Endodermal cell (in vitro differentiated cells): ENCODE data around the gene MPG. TPM values are rescaled to one million over a fixed set of nuclear protein-coding genes. Genes with fewer than 3 reads are reported as not detected.

Source experiments
- DNase-seq: peaks from one replicate; pipeline ENCODE4 v3.0.0-alpha.2; 2017
- H3K27ac ChIP-seq: 2 replicates; pipeline ENCODE4 v1.5.1; 2013; ENCODE audit warnings: mild to moderate bottlenecking, low read depth, low read length, moderate library complexity
- H3K27me3 ChIP-seq: 2 replicates; pipeline ENCODE4 v1.6.1; 2013; ENCODE audit warnings: mild to moderate bottlenecking, low read length, moderate library complexity; ENCODE audit not compliant: insufficient read depth, control insufficient read depth, poor library complexity, severe bottlenecking
- H3K36me3 ChIP-seq: 2 replicates; pipeline ENCODE4 v1.7.0; 2013; ENCODE audit warnings: mild to moderate bottlenecking, low read length, moderate library complexity; ENCODE audit not compliant: control insufficient read depth, insufficient read depth
- H3K4me1 ChIP-seq: one replicate; pipeline ENCODE4 v1.7.0; 2013; ENCODE audit warnings: low read length; ENCODE audit not compliant: control insufficient read depth, insufficient read depth
- H3K4me3 ChIP-seq: 2 replicates; pipeline ENCODE4 v1.5.1; 2013; ENCODE audit warnings: mild to moderate bottlenecking, low read length, moderate library complexity
- H3K9ac ChIP-seq: 2 replicates; pipeline ENCODE4 v1.6.1; 2013; ENCODE audit warnings: mild to moderate bottlenecking, low read length, moderate library complexity; ENCODE audit not compliant: poor library complexity, severe bottlenecking; ENCODE audit errors: extremely low read depth
- H3K9me3 ChIP-seq: 2 replicates; pipeline ENCODE4 v1.6.1; 2013; ENCODE audit warnings: mild to moderate bottlenecking, low read length, moderate library complexity; ENCODE audit not compliant: control insufficient read depth
- H3K27ac Mint-ChIP-seq: 2 replicates; pipeline ENCODE4 v1.8.0; 2020; ENCODE audit warnings: mixed read lengths
- H3K27me3 Mint-ChIP-seq: 2 replicates; pipeline ENCODE4 v1.8.0; 2021; ENCODE audit warnings: mild to moderate bottlenecking, mixed read lengths; ENCODE audit not compliant: insufficient read depth
- H3K36me3 Mint-ChIP-seq: 2 replicates; pipeline ENCODE4 v1.8.0; 2020; ENCODE audit warnings: low read depth, mixed read lengths
- H3K4me1 Mint-ChIP-seq: 2 replicates; pipeline ENCODE4 v1.8.0; 2020; ENCODE audit warnings: mixed read lengths
- H3K4me3 Mint-ChIP-seq: 2 replicates; pipeline ENCODE4 v1.8.0; 2020; ENCODE audit warnings: mild to moderate bottlenecking, moderate library complexity, mixed read lengths
- H3K9me3 Mint-ChIP-seq: 2 replicates; pipeline ENCODE4 v1.8.0; 2020; ENCODE audit warnings: mild to moderate bottlenecking, mixed read lengths
- CTCF ChIP-seq: fragments of 200-600 bp; sonication (generic); conservative IDR thresholded peaks from 2 replicates; pipeline ENCODE4 v1.5.0; 2021; ENCODE audit warnings: antibody characterized with exemption, mild to moderate bottlenecking
- WGBS, 2 experiments: methylation state at CpG; one replicate each; pipeline versions ENCODE4 v1.1.5 to v1.1.7; 2013; ENCODE audit warnings: missing lambda C conversion rate in 2 of 2, mixed read lengths in 1 of 2; ENCODE audit not compliant: insufficient coverage in 1 of 2, insufficient read length in 1 of 2; 5-methylcytosine and 5-hydroxymethylcytosine counted together
- total RNA-seq, 2 donors: library from RNA; stranded (reverse); fragmentation: NEBNext Ultra II Directional in 1 of 2; extraction: Animal tissue kit (Norgen Biotek cat#: 25700) in 1 of 2; gene quantifications; 2 replicates in 1 of 2; 3 replicates in 1 of 2; pipeline ENCODE4 v1.2.1, GENCODE V29; 2021

MPG gene
- total RNA-seq, 2 donors from 2014 or later, result 59.9 to 62.2 TPM

- no peak overlapping the region for H3K27ac ChIP-seq
- no peak for DNase-seq
- Mint-ChIP-seq H3K9me3 (no peaks in the 10 kb centered on the region), H3K4me3 (no peak overlapping the region), H3K4me1 (peaks cover 3% of the 10 kb centered on the region), H3K27ac (no peak overlapping the region), H3K27me3 (no peaks in the 10 kb centered on the region), H3K36me3 (peaks cover 46% of the 10 kb centered on the region)
- H3K36me3 ChIP-seq, result peaks cover 59% of the 10 kb centered on the region
- H3K4me3 ChIP-seq, result no peak overlapping the region
- H3K9ac ChIP-seq, result no peak overlapping the region
- no peak for TF ChIP-seq CTCF
- 94 to 95% methylated on average over 76 to 89 of the region's 89 CpGs for WGBS, 2 experiments
- H3K27me3 ChIP-seq, result no peaks in the 10 kb centered on the region
- no peaks in the 10 kb centered on the region for H3K9me3 ChIP-seq
- no peaks in the 10 kb centered on the region for H3K4me1 ChIP-seq
Observed at GRCh38 chr16:60929-61878, 16.8 kb upstream of the MPG start.

GRCh38 chr16:61879-62281 lies 16.1 kb upstream of the MPG start:
- no peaks in the 10 kb centered on the region for H3K27me3 ChIP-seq
- WGBS, 2 experiments, result 96 to 99% methylated on average over 24 to 32 of the region's 32 CpGs
- H3K36me3 ChIP-seq, result peaks cover 53% of the 10 kb centered on the region
- Mint-ChIP-seq H3K4me3 (no peak overlapping the region), H3K27ac (no peak overlapping the region), H3K36me3 (peaks cover 42% of the 10 kb centered on the region), H3K4me1 (peaks cover 4% of the 10 kb centered on the region), H3K9me3 (no peaks in the 10 kb centered on the region), H3K27me3 (no peaks in the 10 kb centered on the region)
- TF ChIP-seq CTCF, result no peak
- no peak overlapping the region for H3K9ac ChIP-seq
- H3K9me3 ChIP-seq, result no peaks in the 10 kb centered on the region
- no peak overlapping the region for H3K27ac ChIP-seq
- no peak for DNase-seq
- H3K4me3 ChIP-seq, result no peak overlapping the region
- no peaks in the 10 kb centered on the region for H3K4me1 ChIP-seq

- H3K36me3 Mint-ChIP-seq, result peaks cover 37% of the 10 kb centered on the region
- H3K27me3 Mint-ChIP-seq, result no peaks in the 10 kb centered on the region
- H3K4me3 ChIP-seq, result no peak overlapping the region
- no peaks in the 10 kb centered on the region for H3K27me3 ChIP-seq
- no peak overlapping the region for H3K4me3 Mint-ChIP-seq
- H3K9me3 ChIP-seq, result no peaks in the 10 kb centered on the region
- no peak for TF ChIP-seq CTCF
- no peak overlapping the region for H3K9ac ChIP-seq
- WGBS, 2 experiments, result 95 to 96% methylated on average over 26 to 34 of the region's 34 CpGs
- H3K4me1 ChIP-seq, result no peaks in the 10 kb centered on the region
- no peaks in the 10 kb centered on the region for H3K9me3 Mint-ChIP-seq
- no peak overlapping the region for H3K27ac Mint-ChIP-seq
- no peak overlapping the region for H3K27ac ChIP-seq
- H3K4me1 Mint-ChIP-seq, result peaks cover 5% of the 10 kb centered on the region
- no peak for DNase-seq
- H3K36me3 ChIP-seq, result peaks cover 48% of the 10 kb centered on the region
Observed at GRCh38 chr16:62283-62967, 15.6 kb upstream of the MPG start.
